Caco-2 (cell line): ENCODE measurements around the gene TRPV3. TPM values are rescaled to one million over a fixed set of nuclear protein-coding genes. Genes with fewer than 3 reads are reported as not detected.

Experiments
- BruUV-seq: library from RNA; stranded (reverse); fragments of 400-500 nt; replicated peaks from 2 replicates; lab custom pipeline; 2021; lab: Mats Ljungman, UMichigan
- CTCF ChIA-PET: fragments of 300-600 bp; sonication (Branson Sonifier 250); formaldehyde crosslinking; loops from one replicate; lab custom pipeline; 2022; ENCODE audit warnings: antibody characterized with exemption; lab: Charles Lee
- POLR2A ChIA-PET: fragments of 300-600 bp; sonication (Branson Sonifier 250); formaldehyde crosslinking; loops from one replicate; lab custom pipeline; 2022; ENCODE audit warnings: antibody characterized with exemption; lab: Charles Lee
- DNase-seq, 2 experiments: peaks; one replicate each; pipeline versions ENCODE4 v3.0.0 to v3.0.0-alpha.2; 2020 to 2022
- H3K27me3 ChIP-seq: replicated peaks from 2 replicates; pipeline ENCODE4 v1.6.0; 2011; ENCODE audit warnings: low read length; ENCODE audit not compliant: control insufficient read depth, insufficient read depth
- H3K36me3 ChIP-seq: 2 replicates; pipeline ENCODE4 v1.5.1; 2011; ENCODE audit warnings: low read length; ENCODE audit not compliant: control insufficient read depth, insufficient read depth
- H3K4me1 ChIP-seq: fragments of 250-450 bp; sonication (Bioruptor Pico); 2 replicates; pipeline ENCODE4 v1.5.1; 2020; ENCODE audit warnings: mild to moderate bottlenecking
- H3K4me3 ChIP-seq: 2 replicates; pipeline ENCODE4 v1.5.1; 2011; ENCODE audit warnings: low read depth, mild to moderate bottlenecking, control low read depth, low read length
- H3K9me3 ChIP-seq: fragments of 250-450 bp; sonication (Bioruptor Pico); 2 replicates; pipeline ENCODE4 v1.5.1; 2020; ENCODE audit warnings: mild to moderate bottlenecking, moderate library complexity
- H3K27ac Mint-ChIP-seq: one replicate; pipeline ENCODE4 v1.8.0; 2022; ENCODE audit warnings: mixed read lengths; ENCODE audit not compliant: unreplicated experiment
- H3K27me3 Mint-ChIP-seq: one replicate; pipeline ENCODE4 v1.8.0; 2022; ENCODE audit warnings: mixed read lengths; ENCODE audit not compliant: insufficient read depth, unreplicated experiment
- H3K36me3 Mint-ChIP-seq: one replicate; pipeline ENCODE4 v1.8.0; 2022; ENCODE audit warnings: mild to moderate bottlenecking, mixed read lengths; ENCODE audit not compliant: insufficient read depth, unreplicated experiment
- H3K4me1 Mint-ChIP-seq: one replicate; pipeline ENCODE4 v1.8.0; 2022; ENCODE audit warnings: low read depth, mixed read lengths; ENCODE audit not compliant: unreplicated experiment
- H3K4me3 Mint-ChIP-seq: one replicate; pipeline ENCODE4 v1.8.0; 2022; ENCODE audit warnings: mild to moderate bottlenecking, moderate library complexity, mixed read lengths; ENCODE audit not compliant: unreplicated experiment
- H3K9me3 Mint-ChIP-seq: one replicate; pipeline ENCODE4 v1.8.0; 2022; ENCODE audit warnings: mixed read lengths; ENCODE audit not compliant: unreplicated experiment
- intact Hi-C: fragments of 100-400 bp; cut with micrococcal nuclease; formaldehyde crosslinking; loops from one replicate; pipeline ENCODE4 v1.10.0; 2022; ENCODE audit not compliant: unreplicated experiment
- total RNA-seq: library from RNA; stranded (reverse); gene quantifications from 2 replicates; pipeline ENCODE4 v1.2.3, GENCODE V29; 2022
- TF ChIP-seq, protein P1 (sequence below), 2 experiments: fragments of 200-600 bp in 1 of 2; IDR thresholded peaks; 1 replicate in 1 of 2; 2 replicates in 1 of 2; pipeline versions ENCODE4 v1.5.1 to v1.8.0; 2011 to 2022; ENCODE audit warnings: antibody characterized with exemption in 1 of 2, control low read depth in 1 of 2, inconsistent platforms in 1 of 2, low read depth in 1 of 2, low read length in 1 of 2, mild to moderate bottlenecking in 1 of 2, moderate library complexity in 1 of 2; ENCODE audit not compliant: insufficient read depth in 1 of 2, severe bottlenecking in 1 of 2, unreplicated experiment in 1 of 2

Gene TRPV3
- total RNA-seq, 1 experiment from 2014 or later: 8.4 TPM

DNA sequence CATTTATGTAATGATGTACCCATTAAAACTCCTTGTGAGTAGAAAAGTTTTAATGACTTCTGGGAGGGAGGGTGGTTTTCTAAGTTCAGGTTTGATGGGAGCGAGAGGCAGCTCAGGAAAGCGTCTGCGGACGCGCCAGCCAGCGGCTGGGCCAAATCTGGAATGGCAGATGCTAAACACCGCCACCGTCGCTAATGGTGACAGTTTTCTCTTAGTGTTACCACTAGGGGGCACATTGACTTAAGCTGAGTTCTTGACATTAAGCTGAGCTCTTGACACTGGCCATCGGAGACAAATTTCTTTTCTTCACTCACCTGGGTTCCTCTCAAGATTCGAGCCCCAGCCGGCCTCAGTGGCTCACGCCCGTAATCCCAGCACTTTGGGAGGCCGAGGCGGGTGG is 44.9 kb upstream of the TRPV3 start:
- no TSS peak for BruUV-seq
- peak in 1 of 2 experiments; percentile 20 for DNase-seq
- CTCF ChIA-PET: interaction anchor here (1.2 to 1.6 kb wide), 3 partner anchors 34 to 72 kb away, joined by 3 to 9 read pairs (median 6); partner anchors contain the start of genes CTNS and SHPK
- Mint-ChIP-seq H3K4me3 (no peak overlapping the region), H3K4me1 (no peaks in the 10 kb centered on the region), H3K9me3 (no peaks in the 10 kb centered on the region), H3K27me3 (no peaks in the 10 kb centered on the region), H3K36me3 (no peaks in the 10 kb centered on the region), H3K27ac (no peak overlapping the region)
- POLR2A ChIA-PET: no interaction called here
- Histone ChIP-seq H3K4me3 (no peak overlapping the region), H3K36me3 (no peaks in the 10 kb centered on the region), H3K9me3 (no peaks in the 10 kb centered on the region), H3K27me3 (no peaks in the 10 kb centered on the region), H3K4me1 (no peaks in the 10 kb centered on the region)
- TF ChIP-seq, protein P1, sequence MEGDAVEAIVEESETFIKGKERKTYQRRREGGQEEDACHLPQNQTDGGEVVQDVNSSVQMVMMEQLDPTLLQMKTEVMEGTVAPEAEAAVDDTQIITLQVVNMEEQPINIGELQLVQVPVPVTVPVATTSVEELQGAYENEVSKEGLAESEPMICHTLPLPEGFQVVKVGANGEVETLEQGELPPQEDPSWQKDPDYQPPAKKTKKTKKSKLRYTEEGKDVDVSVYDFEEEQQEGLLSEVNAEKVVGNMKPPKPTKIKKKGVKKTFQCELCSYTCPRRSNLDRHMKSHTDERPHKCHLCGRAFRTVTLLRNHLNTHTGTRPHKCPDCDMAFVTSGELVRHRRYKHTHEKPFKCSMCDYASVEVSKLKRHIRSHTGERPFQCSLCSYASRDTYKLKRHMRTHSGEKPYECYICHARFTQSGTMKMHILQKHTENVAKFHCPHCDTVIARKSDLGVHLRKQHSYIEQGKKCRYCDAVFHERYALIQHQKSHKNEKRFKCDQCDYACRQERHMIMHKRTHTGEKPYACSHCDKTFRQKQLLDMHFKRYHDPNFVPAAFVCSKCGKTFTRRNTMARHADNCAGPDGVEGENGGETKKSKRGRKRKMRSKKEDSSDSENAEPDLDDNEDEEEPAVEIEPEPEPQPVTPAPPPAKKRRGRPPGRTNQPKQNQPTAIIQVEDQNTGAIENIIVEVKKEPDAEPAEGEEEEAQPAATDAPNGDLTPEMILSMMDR (IDR thresholded peaks at IDR 0.05; ENCODE audit: insufficient read depth in 1 of 2, low read depth in 1 of 2, low read length in 1 of 2, severe bottlenecking in 1 of 2, unreplicated experiment in 1 of 2): peak in 1 of 2 experiments; percentile 23
- intact Hi-C loops: no loop called here

- intact Hi-C loops: no loop called here
- Histone ChIP-seq H3K27me3 (no peaks in the 10 kb centered on the region), H3K36me3 (no peaks in the 10 kb centered on the region), H3K4me3 (no peak overlapping the region), H3K4me1 (no peaks in the 10 kb centered on the region), H3K9me3 (no peaks in the 10 kb centered on the region)
- Mint-ChIP-seq H3K27me3 (no peaks in the 10 kb centered on the region), H3K36me3 (no peaks in the 10 kb centered on the region), H3K4me1 (no peaks in the 10 kb centered on the region), H3K9me3 (no peaks in the 10 kb centered on the region), H3K4me3 (no peak overlapping the region), H3K27ac (no peak overlapping the region)
- DNase-seq: no peak
- BruUV-seq: no TSS peak
- ChIA-PET POLR2A (no interaction called here), CTCF (no interaction called here)
- TF ChIP-seq, protein P1 (IDR thresholded peaks at IDR 0.05; ENCODE audit: insufficient read depth in 1 of 2, low read depth in 1 of 2, low read length in 1 of 2, severe bottlenecking in 1 of 2, unreplicated experiment in 1 of 2): no peak
These were observed 43.1 kb upstream of the TRPV3 start for GRCh38 chr17:3600529-3601205.

- CTCF ChIA-PET: no interaction called here
- POLR2A ChIA-PET: no interaction called here
- no TSS peak for BruUV-seq
These were observed 40.5 kb upstream of the TRPV3 start for GRCh38 chr17:3598078-3598477.

More at GRCh38 chr17:3598078-3598477, 40.5 kb upstream of the TRPV3 start:
- Mint-ChIP-seq H3K27me3 (no peaks in the 10 kb centered on the region), H3K27ac (no peak overlapping the region), H3K9me3 (no peaks in the 10 kb centered on the region), H3K4me1 (no peaks in the 10 kb centered on the region), H3K36me3 (no peaks in the 10 kb centered on the region), H3K4me3 (no peak overlapping the region)
- DNase-seq: no peak
- TF ChIP-seq, protein P1 (IDR thresholded peaks at IDR 0.05; ENCODE audit: insufficient read depth in 1 of 2, low read depth in 1 of 2, low read length in 1 of 2, severe bottlenecking in 1 of 2, unreplicated experiment in 1 of 2): no peak
- intact Hi-C loops: no loop called here
- H3K4me1 ChIP-seq: no peaks in the 10 kb centered on the region
- no peaks in the 10 kb centered on the region for H3K27me3 ChIP-seq
- H3K9me3 ChIP-seq: no peaks in the 10 kb centered on the region
- H3K36me3 ChIP-seq: no peaks in the 10 kb centered on the region
- H3K4me3 ChIP-seq: no peak overlapping the region
